Stomach smooth muscle (tissue), 2 donors: Measurements from ENCODE around the gene SSH2.

ENCODE experiments used
- H3K27ac ChIP-seq: one replicate; pipeline ENCODE4 v1.7.0; 2013; ENCODE audit warnings: mild to moderate bottlenecking, low read length, inconsistent platforms
- H3K27me3 ChIP-seq, 2 donors: one replicate each; pipeline ENCODE4 v1.7.0; 2013; ENCODE audit warnings: low read length in 2 of 2; ENCODE audit not compliant: insufficient read depth in 2 of 2, control insufficient read depth in 1 of 2
- H3K36me3 ChIP-seq, 2 donors: one replicate each; pipeline ENCODE4 v1.7.0; 2013; ENCODE audit warnings: low read length in 2 of 2; ENCODE audit not compliant: control insufficient read depth in 2 of 2, insufficient read depth in 2 of 2
- H3K4me1 ChIP-seq: one replicate; pipeline ENCODE4 v1.7.0; 2013; ENCODE audit warnings: low read length; ENCODE audit not compliant: control insufficient read depth, insufficient read depth
- H3K4me3 ChIP-seq, 2 donors: one replicate each; pipeline ENCODE4 v1.7.0; 2013; ENCODE audit warnings: low read length in 2 of 2
- H3K9ac ChIP-seq, 2 donors: one replicate each; pipeline ENCODE4 v1.7.0; 2013; ENCODE audit warnings: low read length in 2 of 2, mild to moderate bottlenecking in 1 of 2
- H3K9me3 ChIP-seq, 2 donors: one replicate each; pipeline ENCODE4 v1.7.0; 2013; ENCODE audit warnings: low read length in 2 of 2; ENCODE audit not compliant: control insufficient read depth in 2 of 2
- donor health status: healthy.
- donor health status: Pancreatic carcinoma.

SSH2 gene

DNA sequence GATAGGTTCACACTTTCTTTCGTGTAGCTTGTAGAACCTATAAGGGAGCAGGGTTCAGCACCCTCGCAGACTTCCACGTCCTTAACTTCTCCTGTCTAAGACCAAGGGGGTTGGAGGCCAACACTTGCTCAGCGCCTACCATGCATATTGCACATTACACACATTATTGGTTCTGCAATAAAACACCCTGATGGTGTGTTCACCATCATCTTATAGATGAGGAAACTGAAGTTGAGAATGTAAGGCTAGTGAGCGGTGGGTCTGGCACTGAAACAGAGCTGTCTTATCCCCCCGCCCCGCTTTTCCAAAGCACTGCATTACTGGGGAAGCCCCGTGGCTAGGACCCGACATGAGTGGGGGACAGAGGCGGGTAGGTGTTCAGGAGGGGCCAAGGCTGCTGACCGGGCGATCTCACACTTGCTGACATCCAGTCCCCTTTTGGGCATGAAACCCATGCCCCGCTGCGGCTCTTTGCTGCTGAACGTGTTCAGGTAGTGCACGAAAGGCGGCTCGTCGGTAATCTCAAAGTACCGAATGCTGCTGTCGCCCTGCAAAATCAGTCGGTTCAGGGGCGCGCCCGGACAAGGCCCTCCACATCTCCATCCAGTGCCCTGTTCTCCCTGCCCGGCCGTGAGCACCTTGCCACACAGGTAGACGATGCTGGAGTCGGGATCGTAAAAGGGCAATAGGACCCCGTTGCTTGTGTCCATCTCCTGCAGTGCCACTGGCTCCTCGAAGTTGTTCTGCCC lies 313.6 kb downstream of the SSH2 start:
- H3K4me1 ChIP-seq, result peaks cover 85% of the 10 kb centered on the region
- peak overlapping the region; percentile 48 to 69 for H3K4me3 ChIP-seq
- no peaks in the 10 kb centered on the region for H3K9me3 ChIP-seq
- no peaks in the 10 kb centered on the region for H3K27me3 ChIP-seq
- H3K27ac ChIP-seq, result no peak overlapping the region
- peak overlapping the region; percentile 14 to 21 for H3K9ac ChIP-seq
- H3K36me3 ChIP-seq, result no peaks in the 10 kb centered on the region

DNA sequence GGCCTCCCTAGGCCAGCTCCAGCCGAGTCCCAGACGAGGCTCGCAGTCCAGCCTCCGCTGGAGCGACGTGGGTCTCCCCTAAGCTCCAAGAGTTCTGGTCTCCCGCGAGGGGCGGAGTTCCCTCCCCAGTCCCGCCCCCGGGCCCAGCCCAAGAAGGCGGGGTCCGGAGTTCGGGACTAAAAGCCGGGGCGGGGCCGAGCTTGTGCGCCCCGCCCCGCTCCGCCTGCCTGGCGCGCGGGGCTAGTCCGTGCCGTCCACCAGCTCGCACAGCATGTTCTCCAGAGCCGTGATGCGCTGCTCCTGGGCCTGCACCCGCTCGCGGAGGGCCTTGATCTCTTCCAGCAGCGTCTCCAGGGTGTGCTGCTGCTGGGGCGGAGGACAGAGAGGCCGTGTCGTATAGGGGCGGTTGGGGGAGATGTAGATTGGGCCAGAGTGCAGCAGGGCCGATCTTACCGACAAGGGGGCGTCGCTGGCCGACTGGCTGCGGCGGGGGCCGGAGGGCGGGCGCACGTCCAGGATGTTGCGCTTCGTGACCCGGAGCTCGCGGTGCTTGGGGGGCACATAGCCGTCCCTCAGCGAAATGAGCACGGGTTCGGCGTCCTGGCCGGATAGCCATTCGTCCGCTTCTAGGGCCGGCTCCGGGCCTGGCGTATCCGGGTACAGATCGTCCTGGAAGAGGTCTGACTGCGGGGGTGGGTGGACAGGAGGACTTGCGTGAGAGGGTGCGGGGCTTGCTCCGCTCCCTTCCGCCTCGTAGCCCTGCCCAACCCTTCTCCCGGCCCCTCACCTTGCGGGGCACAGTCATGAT lies 314.3 kb downstream of the SSH2 start:
- Histone ChIP-seq H3K27me3 (no peaks in the 10 kb centered on the region), H3K36me3 (no peaks in the 10 kb centered on the region), H3K9me3 (no peaks in the 10 kb centered on the region), H3K4me3 (peak overlapping the region; percentile 48 to 69), H3K4me1 (peaks cover 79% of the 10 kb centered on the region), H3K27ac (no peak overlapping the region), H3K9ac (peak overlapping the region; percentile 14 to 21)

DNA sequence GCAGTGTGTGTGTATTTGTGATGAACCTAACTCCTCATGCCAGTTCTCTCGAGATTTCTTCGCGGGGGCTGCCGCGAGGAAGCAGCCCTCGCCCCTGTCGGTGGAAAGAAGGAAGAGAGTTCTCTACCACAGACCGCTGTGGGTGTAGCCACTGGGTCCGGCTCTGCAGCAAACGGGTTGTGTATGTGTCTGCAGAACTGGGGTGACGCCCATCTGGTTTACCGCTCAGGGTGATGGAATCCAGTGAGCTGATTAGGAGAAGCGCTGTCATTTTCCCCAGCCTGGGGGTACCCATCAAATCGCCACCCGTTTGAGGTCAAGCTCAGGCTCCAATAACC lies 315.0 kb downstream of the SSH2 start:
- Histone ChIP-seq H3K4me3 (peak overlapping the region; percentile 40 to 69), H3K36me3 (no peaks in the 10 kb centered on the region), H3K4me1 (peaks cover 72% of the 10 kb centered on the region), H3K27me3 (no peaks in the 10 kb centered on the region), H3K27ac (no peak overlapping the region), H3K9ac (no peak overlapping the region), H3K9me3 (no peaks in the 10 kb centered on the region)

DNA sequence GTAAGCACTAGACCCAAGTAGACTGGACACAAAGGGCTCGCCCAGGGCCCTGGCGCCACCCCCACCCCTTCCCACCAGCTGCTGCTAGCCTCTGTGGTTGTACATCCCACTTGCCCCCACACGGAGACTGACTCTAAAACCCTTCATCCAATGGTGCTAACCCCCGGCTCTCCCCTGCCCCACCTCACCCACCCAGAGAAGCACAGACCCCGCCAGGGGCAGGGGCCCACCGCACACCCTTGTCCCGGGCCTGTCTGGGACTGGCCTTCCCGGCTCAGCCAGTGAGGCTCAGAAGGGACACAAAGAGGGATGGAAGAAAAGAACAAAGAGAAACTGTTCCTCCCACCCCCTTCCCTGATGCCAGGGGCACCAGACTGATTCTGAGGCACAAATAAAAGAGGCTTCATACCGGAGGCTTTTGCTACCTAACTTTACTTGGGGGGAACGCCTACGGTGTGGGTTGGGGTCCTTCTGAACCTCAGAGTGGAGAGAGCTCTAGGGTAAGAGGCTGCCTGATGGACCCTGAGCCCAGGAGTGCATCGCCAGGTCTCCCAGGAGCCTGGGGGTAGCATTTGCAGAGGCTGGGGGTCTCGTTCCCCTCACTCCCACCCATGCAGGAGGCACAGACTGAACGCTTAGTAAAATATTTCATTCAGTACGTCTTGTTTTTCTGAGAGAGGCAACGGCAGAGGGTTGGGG lies 315.5 kb downstream of the SSH2 start:
- Histone ChIP-seq H3K9ac (no peak overlapping the region), H3K36me3 (no peaks in the 10 kb centered on the region), H3K4me1 (peaks cover 67% of the 10 kb centered on the region), H3K4me3 (no peak overlapping the region), H3K9me3 (no peaks in the 10 kb centered on the region), H3K27ac (no peak overlapping the region), H3K27me3 (no peaks in the 10 kb centered on the region)

DNA sequence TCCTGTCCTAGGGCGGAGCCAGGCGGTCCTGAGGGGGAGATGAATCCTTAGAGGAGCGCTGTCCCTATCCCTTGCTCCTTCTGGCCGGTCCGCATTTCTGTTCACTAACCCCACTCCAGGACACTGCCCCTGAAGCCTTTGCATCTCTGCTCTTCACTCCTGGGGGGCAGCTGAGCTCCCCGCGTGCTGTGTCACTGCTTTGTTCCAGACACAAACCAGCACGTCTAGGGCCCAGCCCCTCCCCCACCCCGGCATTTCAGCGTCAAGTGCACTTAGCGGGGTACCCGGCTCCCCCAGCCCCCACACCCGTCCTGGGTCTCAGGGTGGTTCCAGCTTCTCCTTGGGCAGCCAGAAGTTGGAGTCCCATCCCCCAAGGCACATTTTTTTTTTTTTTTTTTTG lies 316.2 kb downstream of the SSH2 start:
- H3K36me3 ChIP-seq, result peaks cover 0 to 4% of the 10 kb centered on the region in 2 donors
- no peaks in the 10 kb centered on the region for H3K27me3 ChIP-seq
- no peak overlapping the region for H3K9ac ChIP-seq
- H3K4me1 ChIP-seq, result peaks cover 60% of the 10 kb centered on the region
- H3K27ac ChIP-seq, result no peak overlapping the region
- H3K4me3 ChIP-seq, result peak overlapping the region; percentile 40 to 69
- H3K9me3 ChIP-seq, result no peaks in the 10 kb centered on the region

DNA sequence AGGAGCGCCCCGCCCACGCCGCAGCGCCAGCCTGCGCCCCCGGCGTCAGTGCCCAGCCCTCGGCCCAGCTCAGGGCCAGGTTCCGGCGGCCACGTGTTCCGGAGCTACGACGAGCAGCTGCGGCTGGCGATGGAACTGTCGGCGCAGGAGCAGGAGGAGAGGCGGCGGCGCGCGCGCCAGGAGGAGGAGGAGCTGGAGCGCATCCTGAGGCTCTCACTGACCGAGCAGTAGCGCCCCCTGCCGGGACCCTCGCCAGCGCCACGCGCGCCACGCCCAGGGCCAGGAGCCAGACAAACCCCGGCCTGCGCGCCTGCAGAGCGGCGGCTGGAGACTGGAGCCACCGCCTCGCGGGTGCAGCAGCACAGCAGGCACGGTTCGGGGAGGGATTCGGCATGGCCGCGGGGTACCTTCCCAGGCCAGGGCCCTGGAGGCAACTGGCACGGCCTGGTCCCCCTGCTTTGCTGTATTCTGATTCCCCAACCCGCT lies 316.6 kb downstream of the SSH2 start:
- Histone ChIP-seq H3K4me1 (peaks cover 56% of the 10 kb centered on the region), H3K27ac (no peak overlapping the region), H3K27me3 (no peaks in the 10 kb centered on the region), H3K4me3 (peak overlapping the region; percentile 40 to 69), H3K9ac (no peak overlapping the region), H3K9me3 (no peaks in the 10 kb centered on the region), H3K36me3 (peaks cover 0 to 4% of the 10 kb centered on the region in 2 donors)

DNA sequence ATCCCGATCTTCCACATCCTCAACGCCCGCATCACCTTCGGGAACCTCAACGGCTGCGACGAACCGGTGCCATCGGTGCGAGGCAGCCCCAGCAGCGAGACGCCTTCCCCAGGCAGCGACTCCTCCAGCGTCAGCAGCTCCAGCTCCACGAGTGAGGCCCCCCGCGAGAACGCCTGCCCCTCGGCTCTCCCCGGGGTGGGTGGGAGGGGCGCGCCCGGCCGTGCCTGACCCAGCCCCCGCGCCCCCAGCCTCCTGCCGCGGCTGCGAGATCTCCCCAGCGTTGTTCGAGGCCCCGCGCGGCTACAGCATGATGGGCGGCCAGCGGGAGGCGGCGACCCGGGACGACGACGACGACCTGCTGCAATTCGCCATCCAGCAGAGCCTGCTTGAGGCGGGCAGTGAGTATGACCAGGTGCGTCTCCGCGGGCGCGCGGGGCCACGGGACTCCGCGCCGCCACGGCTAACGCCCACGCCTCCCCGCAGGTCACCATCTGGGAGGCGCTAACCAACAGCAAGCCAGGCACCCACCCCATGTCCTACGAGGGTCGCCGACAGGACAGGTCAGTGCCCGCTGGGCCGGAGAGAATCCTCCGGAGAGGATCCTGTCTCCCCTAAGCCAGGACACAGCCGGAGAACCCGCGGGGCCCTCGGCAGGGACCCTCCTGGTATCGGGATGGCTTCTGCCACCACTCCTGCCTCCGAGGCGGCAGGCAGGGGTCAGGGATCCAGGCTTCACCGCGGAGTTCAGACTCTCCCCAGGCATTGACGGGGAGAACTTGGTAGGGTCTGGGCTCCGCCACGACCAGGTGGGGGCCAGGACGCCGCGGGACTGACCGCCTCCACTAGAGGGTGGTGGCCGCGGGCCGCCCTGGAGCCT lies 317.4 kb downstream of the SSH2 start:
- peak overlapping the region in 1 of 2 donors; percentile 69 for H3K4me3 ChIP-seq
- H3K4me1 ChIP-seq, result peaks cover 48% of the 10 kb centered on the region
- no peaks in the 10 kb centered on the region for H3K9me3 ChIP-seq
- peaks cover 0 to 4% of the 10 kb centered on the region in 2 donors for H3K36me3 ChIP-seq
- H3K27ac ChIP-seq, result no peak overlapping the region
- H3K9ac ChIP-seq, result no peak overlapping the region
- no peaks in the 10 kb centered on the region for H3K27me3 ChIP-seq

DNA sequence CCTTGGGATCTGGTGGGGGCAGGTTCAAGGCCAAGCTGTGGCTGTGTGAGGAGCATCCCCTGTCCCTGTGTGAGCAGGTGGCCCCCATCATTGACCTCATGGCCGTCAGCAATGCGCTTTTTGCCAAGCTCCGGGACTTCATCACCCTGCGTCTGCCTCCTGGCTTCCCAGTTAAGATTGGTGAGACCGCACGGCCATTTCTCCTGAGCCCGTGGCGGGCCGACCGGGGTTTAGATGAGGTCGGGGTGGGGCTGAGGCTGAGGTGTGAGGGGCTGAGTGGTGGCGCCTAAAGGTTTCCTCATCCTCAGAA lies 318.0 kb downstream of the SSH2 start:
- Histone ChIP-seq H3K36me3 (peaks cover 0 to 4% of the 10 kb centered on the region in 2 donors), H3K27ac (no peak overlapping the region)

DNA sequence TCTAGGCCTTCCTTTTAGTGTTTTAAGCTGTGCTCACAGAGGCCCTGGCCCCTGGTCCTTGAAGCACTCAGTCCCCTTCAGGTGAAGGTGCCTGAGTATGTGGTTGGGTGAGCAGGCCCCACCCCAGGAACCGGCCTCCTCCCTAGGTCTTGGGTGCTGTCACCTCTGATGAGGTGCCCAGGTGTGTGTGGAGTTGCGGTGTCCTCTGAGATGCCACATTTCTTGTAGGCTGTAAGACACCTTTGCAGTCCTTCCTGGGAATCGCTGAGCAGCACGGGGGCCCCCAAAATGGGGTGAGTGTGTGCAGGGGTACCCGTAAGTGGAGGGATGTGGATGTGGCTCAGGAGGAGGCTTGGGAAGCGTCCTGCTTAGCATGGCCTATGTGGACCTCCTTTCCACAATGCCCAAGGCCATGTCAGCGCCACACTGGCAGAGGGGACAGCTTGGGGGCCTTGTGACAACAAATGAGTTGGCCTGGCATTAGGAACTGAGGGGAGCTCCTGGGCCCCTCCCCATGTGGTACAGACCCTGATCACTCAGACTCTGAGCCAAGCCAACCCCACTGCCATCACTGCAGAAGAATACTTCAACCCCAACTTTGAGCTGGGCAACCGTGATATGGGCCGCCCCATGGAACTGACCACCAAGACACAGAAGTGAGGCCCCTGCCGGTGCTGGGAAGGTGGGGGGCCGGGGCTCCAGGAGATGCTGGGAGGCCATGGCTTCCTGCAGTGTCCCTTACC lies 318.5 kb downstream of the SSH2 start:
- no peak overlapping the region for H3K9ac ChIP-seq
- H3K4me1 ChIP-seq, result peaks cover 37% of the 10 kb centered on the region
- H3K4me3 ChIP-seq, result no peak overlapping the region
- no peak overlapping the region for H3K27ac ChIP-seq
- no peaks in the 10 kb centered on the region for H3K9me3 ChIP-seq
- peaks cover 0 to 4% of the 10 kb centered on the region in 2 donors for H3K36me3 ChIP-seq
- H3K27me3 ChIP-seq, result no peaks in the 10 kb centered on the region

More for the DNA sequence above, 318.0 kb downstream of the SSH2 start:
- H3K4me3 ChIP-seq, result no peak overlapping the region
- no peak overlapping the region for H3K9ac ChIP-seq
- H3K4me1 ChIP-seq, result peaks cover 42% of the 10 kb centered on the region
- no peaks in the 10 kb centered on the region for H3K27me3 ChIP-seq
- no peaks in the 10 kb centered on the region for H3K9me3 ChIP-seq
